ENCODE data around the gene RBM44.

Gene RBM44

DNA sequence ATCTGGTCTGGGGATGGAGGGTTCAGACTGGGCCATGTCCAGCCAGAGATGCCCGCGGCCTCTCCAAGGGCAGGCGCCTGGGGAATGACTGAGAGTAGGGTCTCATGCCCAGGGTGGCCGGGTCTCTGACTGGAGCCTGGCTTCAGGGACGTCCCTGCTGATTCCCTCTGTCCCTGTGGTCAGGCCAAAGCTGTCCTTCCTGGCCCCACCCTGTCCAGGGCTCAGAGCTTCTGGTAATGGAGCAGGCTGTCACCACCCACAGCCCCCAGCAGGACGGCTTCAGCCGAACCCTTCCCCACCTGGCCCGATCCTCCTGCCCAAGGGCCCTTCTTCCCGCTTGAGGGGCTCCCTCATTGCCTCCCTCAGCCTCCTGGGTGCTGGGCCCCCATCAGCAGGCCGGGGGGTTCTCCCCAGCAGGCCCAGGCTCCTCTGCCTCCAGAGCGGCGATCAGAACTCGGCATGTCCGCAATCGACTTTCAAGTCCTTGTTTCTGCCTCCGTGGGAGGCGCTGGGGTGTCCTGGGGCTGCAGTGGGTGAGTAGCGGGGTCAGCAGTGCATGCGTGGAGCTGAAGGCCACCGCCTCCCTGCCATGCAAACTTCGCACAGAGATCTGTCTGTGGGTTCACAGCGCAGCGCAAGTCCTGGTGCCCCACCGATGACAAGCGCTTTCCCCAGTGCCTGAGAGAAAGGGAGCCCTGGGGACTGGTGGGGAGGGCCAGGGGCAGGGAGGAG lies 79.2 kb downstream of the RBM44 start:
- Histone ChIP-seq H3K9ac (ENCODE audit: low read depth, low read length, poor library complexity) (peak overlapping the region; percentile 3), H4K91ac (ENCODE audit: low read depth, low read length, poor library complexity) (peak overlapping the region; percentile 16), H3K36me3 (replicated peaks in 1 of 2; ENCODE audit: control insufficient read depth in 2 of 2, insufficient read depth in 2 of 2, low read length in 2 of 2) (no peaks in the 10 kb centered on the region), H2AFZ (ENCODE audit: low read length) (no peak overlapping the region), H2BK5ac (ENCODE audit: low read length) (no peak overlapping the region), H2BK120ac (ENCODE audit: low read depth, low read length) (no peak overlapping the region), H3K27me3 (ENCODE audit: control insufficient read depth in 3 of 3, insufficient read depth in 3 of 3, low read depth in 1 of 3, low read length in 3 of 3) (peaks cover 0 to 4% (median 0%) of the 10 kb centered on the region in 3 experiments), H4K8ac (ENCODE audit: low read depth, low read length) (no peak overlapping the region), H3K9me3 (replicated peaks in 1 of 2; ENCODE audit: control insufficient read depth in 2 of 2, insufficient read depth in 1 of 2, low read depth in 1 of 2, low read length in 2 of 2) (peaks cover 0 to 2% of the 10 kb centered on the region in 2 donors), H3K14ac (ENCODE audit: low read length) (peak overlapping the region; percentile 78), H3K79me1 (ENCODE audit: low read depth, low read length) (no peaks in the 10 kb centered on the region), H2BK15ac (ENCODE audit: low read length) (no peak overlapping the region), H3K4me1 (ENCODE audit: control insufficient read depth in 2 of 2, insufficient read depth in 1 of 2, low read depth in 1 of 2, low read length in 2 of 2) (peaks cover 3 to 11% of the 10 kb centered on the region in 2 donors), H3K23ac (ENCODE audit: low read depth, low read length, poor library complexity) (no peak overlapping the region), H3K4me3 (ENCODE audit: low read length in 2 of 2) (no peak overlapping the region), H2BK12ac (ENCODE audit: low read length) (no peak overlapping the region), H2AK5ac (ENCODE audit: low read depth, low read length) (peak overlapping the region; percentile 57), H3K18ac (ENCODE audit: low read length) (peak overlapping the region; percentile 59), H3K27ac (replicated peaks; ENCODE audit: low read length) (no peak overlapping the region), H3K4ac (ENCODE audit: low read length) (no peak overlapping the region), H3K4me2 (ENCODE audit: insufficient read depth, low read length, poor library complexity, severe bottlenecking) (no peak overlapping the region)
- no peak for DNase-seq (ENCODE audit: low spot score)
- no CpG with 5 or more reads among the region's 25 CpGs for WGBS, 2 donors (ENCODE audit: extremely low coverage in 2 of 2, insufficient read length in 2 of 2, insufficient replicate concordance in 1 of 2)

DNA sequence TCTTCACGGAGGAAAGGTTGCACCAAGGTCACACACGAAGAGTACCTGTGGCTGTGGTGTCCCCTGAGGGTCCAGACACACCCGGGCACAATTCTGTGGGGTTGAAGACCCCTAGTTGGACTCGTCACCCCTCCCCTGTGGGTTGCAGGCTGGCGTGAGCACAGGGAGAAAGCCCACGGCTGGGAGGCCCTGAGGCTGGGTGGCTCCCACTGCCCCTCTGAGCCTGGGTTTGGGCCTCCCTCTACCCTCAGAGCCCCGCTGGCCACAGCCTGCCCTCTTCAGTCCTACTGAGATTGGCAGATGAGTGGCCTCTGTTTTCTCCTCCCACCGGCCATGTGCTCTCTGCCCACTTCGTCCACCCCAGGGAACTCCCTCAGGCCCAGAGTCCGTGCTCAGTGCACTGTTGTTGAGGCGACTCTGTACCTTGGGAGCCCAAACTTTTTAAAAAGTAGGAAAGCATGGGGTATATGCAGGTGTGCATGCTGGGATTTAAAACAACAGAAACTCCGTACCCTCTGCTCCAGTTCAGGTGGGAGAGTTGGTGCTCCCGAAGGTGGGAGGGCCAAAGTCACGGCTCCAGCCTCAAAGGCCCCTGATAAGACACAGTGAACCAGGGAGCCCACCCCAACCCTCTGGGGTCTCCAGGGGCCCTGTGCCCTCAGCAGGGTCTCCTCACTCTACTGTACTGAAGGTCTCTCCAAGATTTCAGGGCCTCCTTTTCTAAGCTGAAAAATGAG lies 79.9 kb downstream of the RBM44 start:
- peak overlapping the region; percentile 57 for H2AK5ac ChIP-seq (ENCODE audit: low read depth, low read length)
- no peak overlapping the region for H3K27ac ChIP-seq (replicated peaks; ENCODE audit: low read length)
- H2BK12ac ChIP-seq (ENCODE audit: low read length): no peak overlapping the region
- peak overlapping the region; percentile 10 for H2BK5ac ChIP-seq (ENCODE audit: low read length)
- no peak overlapping the region for H2BK15ac ChIP-seq (ENCODE audit: low read length)
- no peaks in the 10 kb centered on the region for H3K79me1 ChIP-seq (ENCODE audit: low read depth, low read length)
- peaks cover 3 to 8% of the 10 kb centered on the region in 2 donors for H3K4me1 ChIP-seq (ENCODE audit: control insufficient read depth in 2 of 2, insufficient read depth in 1 of 2, low read depth in 1 of 2, low read length in 2 of 2)
- DNase-seq (ENCODE audit: low spot score): no peak
- no peaks in the 10 kb centered on the region for H3K9me3 ChIP-seq (replicated peaks in 1 of 2; ENCODE audit: control insufficient read depth in 2 of 2, insufficient read depth in 1 of 2, low read depth in 1 of 2, low read length in 2 of 2)
- H4K91ac ChIP-seq (ENCODE audit: low read depth, low read length, poor library complexity): no peak overlapping the region
- peak overlapping the region; percentile 59 for H3K18ac ChIP-seq (ENCODE audit: low read length)
- H3K23ac ChIP-seq (ENCODE audit: low read depth, low read length, poor library complexity): no peak overlapping the region
- H2BK120ac ChIP-seq (ENCODE audit: low read depth, low read length): no peak overlapping the region
- no peaks in the 10 kb centered on the region for H3K36me3 ChIP-seq (replicated peaks in 1 of 2; ENCODE audit: control insufficient read depth in 2 of 2, insufficient read depth in 2 of 2, low read length in 2 of 2)
- no peak overlapping the region for H3K4ac ChIP-seq (ENCODE audit: low read length)
- H3K14ac ChIP-seq (ENCODE audit: low read length): peak overlapping the region; percentile 78
- H3K9ac ChIP-seq (ENCODE audit: low read depth, low read length, poor library complexity): no peak overlapping the region
- WGBS, 2 donors (ENCODE audit: extremely low coverage in 2 of 2, insufficient read length in 2 of 2, insufficient replicate concordance in 1 of 2): no CpG with 5 or more reads among the region's 14 CpGs
- H3K4me2 ChIP-seq (ENCODE audit: insufficient read depth, low read length, poor library complexity, severe bottlenecking): no peak overlapping the region
- no peak overlapping the region for H4K8ac ChIP-seq (ENCODE audit: low read depth, low read length)
- no peak overlapping the region for H2AFZ ChIP-seq (ENCODE audit: low read length)
- no peak overlapping the region for H3K4me3 ChIP-seq (ENCODE audit: low read length in 2 of 2)
- peaks cover 0 to 4% (median 0%) of the 10 kb centered on the region in 3 experiments for H3K27me3 ChIP-seq (ENCODE audit: control insufficient read depth in 3 of 3, insufficient read depth in 3 of 3, low read depth in 1 of 3, low read length in 3 of 3)

DNA sequence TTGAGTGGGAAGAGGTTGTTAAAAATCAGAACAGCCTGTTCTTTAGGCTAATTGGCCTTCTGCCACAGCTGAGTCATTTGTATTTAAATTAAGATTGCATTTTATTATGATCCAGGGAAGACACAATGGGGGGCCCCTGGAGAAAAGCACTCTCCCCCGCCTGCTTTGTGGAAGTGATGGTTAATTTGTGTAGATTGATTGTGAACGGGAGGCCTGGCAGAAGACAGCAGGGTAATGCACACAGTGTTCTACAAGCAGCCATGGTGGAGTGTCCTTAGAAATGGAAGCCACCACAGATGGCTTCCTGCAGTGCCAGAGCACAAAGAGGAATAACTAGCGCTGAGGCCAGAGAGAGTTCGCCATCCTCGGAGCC lies 80.5 kb downstream of the RBM44 start:
- Histone ChIP-seq H3K9ac (ENCODE audit: low read depth, low read length, poor library complexity) (no peak overlapping the region), H2BK120ac (ENCODE audit: low read depth, low read length) (no peak overlapping the region), H2AK5ac (ENCODE audit: low read depth, low read length) (no peak overlapping the region), H3K27ac (replicated peaks; ENCODE audit: low read length) (no peak overlapping the region), H2BK5ac (ENCODE audit: low read length) (no peak overlapping the region), H3K27me3 (ENCODE audit: control insufficient read depth in 3 of 3, insufficient read depth in 3 of 3, low read depth in 1 of 3, low read length in 3 of 3) (peaks cover 0 to 4% (median 0%) of the 10 kb centered on the region in 3 experiments), H3K36me3 (replicated peaks in 1 of 2; ENCODE audit: control insufficient read depth in 2 of 2, insufficient read depth in 2 of 2, low read length in 2 of 2) (no peaks in the 10 kb centered on the region), H3K4me3 (ENCODE audit: low read length in 2 of 2) (no peak overlapping the region), H4K91ac (ENCODE audit: low read depth, low read length, poor library complexity) (no peak overlapping the region), H3K18ac (ENCODE audit: low read length) (no peak overlapping the region), H3K4me2 (ENCODE audit: insufficient read depth, low read length, poor library complexity, severe bottlenecking) (no peak overlapping the region), H3K4ac (ENCODE audit: low read length) (no peak overlapping the region), H3K9me3 (replicated peaks in 1 of 2; ENCODE audit: control insufficient read depth in 2 of 2, insufficient read depth in 1 of 2, low read depth in 1 of 2, low read length in 2 of 2) (no peaks in the 10 kb centered on the region), H3K14ac (ENCODE audit: low read length) (no peak overlapping the region), H3K79me1 (ENCODE audit: low read depth, low read length) (no peaks in the 10 kb centered on the region), H2AFZ (ENCODE audit: low read length) (no peak overlapping the region), H3K23ac (ENCODE audit: low read depth, low read length, poor library complexity) (no peak overlapping the region), H2BK15ac (ENCODE audit: low read length) (no peak overlapping the region), H3K4me1 (ENCODE audit: control insufficient read depth in 2 of 2, insufficient read depth in 1 of 2, low read depth in 1 of 2, low read length in 2 of 2) (peaks cover 0 to 2% of the 10 kb centered on the region in 2 donors), H2BK12ac (ENCODE audit: low read length) (no peak overlapping the region), H4K8ac (ENCODE audit: low read depth, low read length) (no peak overlapping the region)
- WGBS, 2 donors (ENCODE audit: extremely low coverage in 2 of 2, insufficient read length in 2 of 2, insufficient replicate concordance in 1 of 2): no CpG with 5 or more reads among the region's 5 CpGs
- no peak for DNase-seq (ENCODE audit: low spot score)

DNA sequence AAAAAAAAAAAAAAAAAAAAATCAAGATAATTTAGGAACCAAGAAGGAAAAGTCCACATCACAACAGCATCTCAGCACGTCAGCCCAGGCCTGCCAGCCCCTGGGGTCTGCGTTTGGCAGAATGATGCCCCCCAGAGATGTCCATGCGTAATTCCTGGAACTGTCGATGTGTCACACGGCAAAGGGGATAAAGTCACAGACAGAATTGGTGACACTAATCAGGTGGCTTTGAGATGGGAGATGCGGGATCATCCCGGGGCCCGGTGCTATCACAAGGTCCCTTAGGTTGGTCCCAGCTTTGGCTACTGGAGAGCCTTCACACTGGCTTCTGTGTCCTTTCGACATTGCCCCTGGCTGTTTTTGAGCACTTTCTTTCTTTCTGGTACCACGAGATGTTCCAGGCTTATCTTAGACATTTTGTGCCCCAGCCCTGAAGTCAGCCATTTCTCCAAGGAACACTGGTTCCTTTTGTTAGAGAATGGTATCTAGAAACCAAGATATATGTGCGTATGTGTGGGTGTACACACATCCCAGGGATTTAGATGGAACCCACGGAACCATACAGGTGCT lies 81.5 kb downstream of the RBM44 start:
- Histone ChIP-seq H3K14ac (ENCODE audit: low read length) (no peak overlapping the region), H3K27me3 (ENCODE audit: control insufficient read depth in 3 of 3, insufficient read depth in 3 of 3, low read depth in 1 of 3, low read length in 3 of 3) (peaks cover 0 to 4% (median 0%) of the 10 kb centered on the region in 3 experiments), H3K36me3 (replicated peaks in 1 of 2; ENCODE audit: control insufficient read depth in 2 of 2, insufficient read depth in 2 of 2, low read length in 2 of 2) (no peaks in the 10 kb centered on the region), H3K18ac (ENCODE audit: low read length) (no peak overlapping the region), H2BK5ac (ENCODE audit: low read length) (no peak overlapping the region), H3K79me1 (ENCODE audit: low read depth, low read length) (no peaks in the 10 kb centered on the region), H3K23ac (ENCODE audit: low read depth, low read length, poor library complexity) (no peak overlapping the region), H2BK15ac (ENCODE audit: low read length) (no peak overlapping the region), H4K8ac (ENCODE audit: low read depth, low read length) (no peak overlapping the region), H2AFZ (ENCODE audit: low read length) (no peak overlapping the region), H3K27ac (replicated peaks; ENCODE audit: low read length) (no peak overlapping the region), H3K4me3 (ENCODE audit: low read length in 2 of 2) (no peak overlapping the region), H3K9me3 (replicated peaks in 1 of 2; ENCODE audit: control insufficient read depth in 2 of 2, insufficient read depth in 1 of 2, low read depth in 1 of 2, low read length in 2 of 2) (no peaks in the 10 kb centered on the region), H2BK120ac (ENCODE audit: low read depth, low read length) (no peak overlapping the region), H3K4me2 (ENCODE audit: insufficient read depth, low read length, poor library complexity, severe bottlenecking) (no peak overlapping the region), H2AK5ac (ENCODE audit: low read depth, low read length) (no peak overlapping the region), H4K91ac (ENCODE audit: low read depth, low read length, poor library complexity) (no peak overlapping the region), H3K4ac (ENCODE audit: low read length) (no peak overlapping the region), H2BK12ac (ENCODE audit: low read length) (no peak overlapping the region), H3K4me1 (ENCODE audit: control insufficient read depth in 2 of 2, insufficient read depth in 1 of 2, low read depth in 1 of 2, low read length in 2 of 2) (peaks cover 0 to 3% of the 10 kb centered on the region in 2 donors), H3K9ac (ENCODE audit: low read depth, low read length, poor library complexity) (no peak overlapping the region)
- no CpG with 5 or more reads among the region's 12 CpGs for WGBS, 2 donors (ENCODE audit: extremely low coverage in 2 of 2, insufficient read length in 2 of 2, insufficient replicate concordance in 1 of 2)
- DNase-seq (ENCODE audit: low spot score): no peak
